Measurements from ENCODE around the gene FEM1B.

FEM1B gene

GRCh38 chr15:68261241-68261640 lies 16.3 kb upstream of the FEM1B start:
- DNase-seq = no peak

GRCh38 chr15:68261980-68262379 lies 15.6 kb upstream of the FEM1B start:
- no peak for DNase-seq

- no peak for DNase-seq
Measured at GRCh38 chr15:68262514-68263356, 14.8 kb upstream of the FEM1B start.

- DNase-seq = no peak
Measured at GRCh38 chr15:68264282-68264681, 13.3 kb upstream of the FEM1B start.

- no peak for DNase-seq
Measured at GRCh38 chr15:68265081-68265480, 12.5 kb upstream of the FEM1B start.

GRCh38 chr15:68265674-68266073 lies 11.9 kb upstream of the FEM1B start:
- no peak for DNase-seq

GRCh38 chr15:68268405-68268804 lies 9.1 kb upstream of the FEM1B start:
- no peak for DNase-seq

- no peak for DNase-seq
Measured at GRCh38 chr15:68271854-68272471, 5.6 kb upstream of the FEM1B start.

GRCh38 chr15:68272721-68273271 lies 4.7 kb upstream of the FEM1B start:
- no peak for DNase-seq

- no peak for DNase-seq
Measured at GRCh38 chr15:68274201-68274848, 3.2 kb upstream of the FEM1B start.

GRCh38 chr15:68275165-68275746 lies 2.3 kb upstream of the FEM1B start:
- no peak for DNase-seq

GRCh38 chr15:68276668-68277067 lies 877 bp upstream of the FEM1B start:
- no peak for DNase-seq

GRCh38 chr15:68277131-68277602 lies 378 bp upstream of the FEM1B start:
- DNase-seq = no peak

GRCh38 chr15:68278345-68278594 lies 725 bp downstream of the FEM1B start:
- DNase-seq = peak in 1 of 2 donors; percentile 35

- no peak for DNase-seq
Measured at GRCh38 chr15:68278595-68279405, 1.3 kb downstream of the FEM1B start.

- no peak for DNase-seq
Measured at GRCh38 chr15:68279779-68280753, 2.5 kb downstream of the FEM1B start.

GRCh38 chr15:68281008-68281407 lies 3.5 kb downstream of the FEM1B start:
- DNase-seq = no peak

GRCh38 chr15:68283401-68283800 lies 5.9 kb downstream of the FEM1B start:
- no peak for DNase-seq

GRCh38 chr15:68284616-68285258 lies 7.2 kb downstream of the FEM1B start:
- DNase-seq = no peak

- DNase-seq = no peak
Measured at GRCh38 chr15:68285259-68285980, 7.9 kb downstream of the FEM1B start.

All from bone marrow (tissue), 2 donors.